Choroid plexus epithelial cell (primary cell): Measurements from ENCODE around the gene KDM6B.

Source experiments
- DNase-seq: peaks from one replicate; pipeline ENCODE4 v3.0.0-alpha.2; 2010; ENCODE audit warnings: low read depth
- H3K4me3 ChIP-seq: 2 replicates; pipeline ENCODE4 v1.5.1; 2011; ENCODE audit warnings: low read depth, mild to moderate bottlenecking, control low read depth, low read length, moderate library complexity
- CTCF ChIP-seq: conservative IDR thresholded peaks from 2 replicates; pipeline ENCODE4 v1.5.1; 2011; ENCODE audit warnings: low read depth, mild to moderate bottlenecking, control low read depth, inconsistent platforms, low read length, moderate library complexity

The KDM6B gene

GRCh38 chr17:7832431-7832830 is 1.6 kb upstream of the KDM6B start:
- no peak overlapping the region for H3K4me3 ChIP-seq
- TF ChIP-seq CTCF: no peak
- DNase-seq: no peak

- peak overlapping the region; percentile 79 for H3K4me3 ChIP-seq
- no peak for TF ChIP-seq CTCF
- DNase-seq: no peak
Measured at GRCh38 chr17:7833011-7833794, 814 bp upstream of the KDM6B start.

- peak overlapping the region; percentile 79 for H3K4me3 ChIP-seq
- DNase-seq: peak; percentile 33
- TF ChIP-seq CTCF: no peak
Measured at GRCh38 chr17:7834542-7834956, 532 bp downstream of the KDM6B start.

- peak; percentile 88 for TF ChIP-seq CTCF
- H3K4me3 ChIP-seq: peak overlapping the region; percentile 79
- DNase-seq: peak; percentile 99
Measured at GRCh38 chr17:7834957-7835813, 1.2 kb downstream of the KDM6B start.

GRCh38 chr17:7835814-7836595 is 2.0 kb downstream of the KDM6B start:
- DNase-seq: peak; percentile 69
- no peak for TF ChIP-seq CTCF
- H3K4me3 ChIP-seq: peak overlapping the region; percentile 79

- peak; percentile 95 for DNase-seq
- no peak for TF ChIP-seq CTCF
- peak overlapping the region; percentile 79 for H3K4me3 ChIP-seq
Measured at GRCh38 chr17:7836596-7837407, 2.8 kb downstream of the KDM6B start.
